Panc1 (cell line): Measurements from ENCODE around the gene SLC22A3. TPM values are rescaled to one million over a fixed set of nuclear protein-coding genes. Genes with fewer than 3 reads are reported as not detected.

Experiments
- ATAC-seq: fragments of 200-7000 bp; cut with Tn5 transposase; 2 replicates; pipeline ENCODE4 v1.9.1; 2020; ENCODE audit warnings: mild to moderate bottlenecking, moderate library complexity
- BruUV-seq: library from RNA; stranded (reverse); fragments of 400-500 nt; replicated peaks from 2 replicates; lab custom pipeline; 2021; lab: Mats Ljungman, UMichigan
- CTCF ChIA-PET: fragments of 300-600 bp; sonication (Branson Sonifier 250); formaldehyde crosslinking; loops from one replicate; lab custom pipeline; 2022; ENCODE audit warnings: antibody characterized with exemption; lab: Charles Lee
- POLR2A ChIA-PET: fragments of 300-600 bp; sonication (Branson Sonifier 250); formaldehyde crosslinking; loops from one replicate; lab custom pipeline; 2022; ENCODE audit warnings: antibody characterized with exemption; lab: Charles Lee
- DNase-seq: peaks from one replicate; pipeline ENCODE4 v3.0.0-alpha.2; 2010; ENCODE audit warnings: low read depth, low spot score
- H3K27ac ChIP-seq: 2 replicates; pipeline ENCODE4 v1.5.1; 2011; ENCODE audit warnings: mild to moderate bottlenecking, low read length, inconsistent platforms
- H3K27me3 ChIP-seq: fragments of 200-500 bp; sonication (Bioruptor generic); 2 replicates; pipeline ENCODE4 v1.6.0; 2014; ENCODE audit warnings: low read length, inconsistent platforms; ENCODE audit not compliant: control insufficient read depth, insufficient read depth
- H3K36me3 ChIP-seq: fragments of 200-500 bp; sonication (Bioruptor generic); 2 replicates; pipeline ENCODE4 v1.5.1; 2014; ENCODE audit warnings: inconsistent platforms, mild to moderate bottlenecking, low read length, moderate library complexity; ENCODE audit not compliant: control insufficient read depth, insufficient read depth
- H3K4me1 ChIP-seq: 2 replicates; pipeline ENCODE4 v1.5.1; 2011; ENCODE audit warnings: inconsistent platforms, mild to moderate bottlenecking, low read length, moderate library complexity; ENCODE audit not compliant: control insufficient read depth, insufficient read depth
- H3K4me3 ChIP-seq, 2 experiments: 2 replicates each; pipeline ENCODE4 v1.5.1; 2011 to 2012; ENCODE audit warnings: low read depth in 2 of 2, low read length in 2 of 2, mild to moderate bottlenecking in 2 of 2, inconsistent platforms in 1 of 2, moderate library complexity in 1 of 2
- H3K9me3 ChIP-seq: fragments of 200-500 bp; sonication (Bioruptor generic); 2 replicates; pipeline ENCODE4 v1.5.1; 2014; ENCODE audit warnings: low read depth, mild to moderate bottlenecking, inconsistent platforms, low read length, moderate library complexity; ENCODE audit not compliant: control insufficient read depth, insufficient read depth
- CTCF ChIP-seq: fragments of 450-650 bp; IDR thresholded peaks from 2 replicates; pipeline ENCODE4 v1.5.1; 2017; ENCODE audit warnings: mild to moderate bottlenecking
- POLR2AphosphoS5 ChIP-seq: IDR thresholded peaks from 2 replicates; pipeline ENCODE4 v1.6.1; 2012; ENCODE audit warnings: mild to moderate bottlenecking, low read depth, low read length, moderate library complexity
- SIN3A ChIP-seq: IDR thresholded peaks from 2 replicates; pipeline ENCODE4 v1.6.1; 2012; ENCODE audit warnings: low read depth, mild to moderate bottlenecking, low read length, moderate library complexity, borderline replicate concordance; ENCODE audit not compliant: insufficient read depth
- TCF7L2 ChIP-seq: IDR thresholded peaks from 2 replicates; pipeline ENCODE4 v1.6.1; 2011; ENCODE audit warnings: mild to moderate bottlenecking, low read depth, low read length, inconsistent platforms
- in situ Hi-C: cut with HindIII; loops from 2 replicates; pipeline ENCODE4 v1.10.0; 2016; ENCODE audit warnings: low sequenced_read_pairs, low pct_unique_long_range_greater_than_20kb
- intact Hi-C: fragments of 100-400 bp; cut with micrococcal nuclease; formaldehyde crosslinking; loops from one replicate; pipeline ENCODE4 v1.10.0; 2022; ENCODE audit not compliant: unreplicated experiment
- total RNA-seq: library from RNA; stranded (reverse); gene quantifications from one replicate; pipeline ENCODE4 v1.2.1, GENCODE V29; 2021; ENCODE audit not compliant: unreplicated experiment
- TF ChIP-seq, protein P1 (sequence below), 2 experiments: IDR thresholded peaks; 2 replicates each; pipeline ENCODE4 v1.6.1; 2011 to 2012; ENCODE audit warnings: low read depth in 2 of 2, control low read depth in 1 of 2, low read length in 1 of 2, mild to moderate bottlenecking in 1 of 2, moderate library complexity in 1 of 2; ENCODE audit not compliant: insufficient read depth in 1 of 2

The SLC22A3 gene
- total RNA-seq, 1 experiment from 2014 or later = not detected

DNA sequence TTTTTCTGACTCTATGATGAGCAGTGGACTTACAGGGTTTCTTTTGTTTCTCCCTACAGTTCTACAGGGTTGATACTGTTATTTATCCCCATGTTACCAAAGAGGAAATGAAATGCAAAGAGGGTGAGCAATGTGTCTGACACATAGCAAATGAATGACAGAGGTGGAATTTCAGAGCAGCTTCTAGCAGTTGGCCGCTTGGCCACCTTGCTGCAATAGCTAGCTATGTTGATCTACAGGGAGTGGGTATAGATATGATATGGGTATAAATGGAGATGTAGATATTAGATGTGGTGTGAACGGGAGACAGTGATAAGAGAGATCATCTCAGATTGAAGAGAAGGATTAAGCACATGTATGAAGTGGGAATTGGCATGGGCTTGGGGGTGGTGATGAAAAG, 10.9 kb upstream of the SLC22A3 start:
- no peaks in the 10 kb centered on the region for H3K4me1 ChIP-seq
- H3K27ac ChIP-seq = no peak overlapping the region
- intact Hi-C loops (no loop called here), in situ Hi-C loops (no loop called here)
- no peak for ATAC-seq
- BruUV-seq = no TSS peak
- H3K4me3 ChIP-seq = no peak overlapping the region
- H3K27me3 ChIP-seq = peaks cover 2% of the 10 kb centered on the region; the same call in 1 of the 2 replicates
- H3K36me3 ChIP-seq = no peaks in the 10 kb centered on the region
- no peak for DNase-seq
- ChIA-PET POLR2A (no interaction called here), CTCF (no interaction called here)
- H3K9me3 ChIP-seq = no peaks in the 10 kb centered on the region
- TF ChIP-seq POLR2AphosphoS5 = no peak
- no peak for TF ChIP-seq CTCF
- no peak for TF ChIP-seq TCF7L2
- TF ChIP-seq, protein P1, sequence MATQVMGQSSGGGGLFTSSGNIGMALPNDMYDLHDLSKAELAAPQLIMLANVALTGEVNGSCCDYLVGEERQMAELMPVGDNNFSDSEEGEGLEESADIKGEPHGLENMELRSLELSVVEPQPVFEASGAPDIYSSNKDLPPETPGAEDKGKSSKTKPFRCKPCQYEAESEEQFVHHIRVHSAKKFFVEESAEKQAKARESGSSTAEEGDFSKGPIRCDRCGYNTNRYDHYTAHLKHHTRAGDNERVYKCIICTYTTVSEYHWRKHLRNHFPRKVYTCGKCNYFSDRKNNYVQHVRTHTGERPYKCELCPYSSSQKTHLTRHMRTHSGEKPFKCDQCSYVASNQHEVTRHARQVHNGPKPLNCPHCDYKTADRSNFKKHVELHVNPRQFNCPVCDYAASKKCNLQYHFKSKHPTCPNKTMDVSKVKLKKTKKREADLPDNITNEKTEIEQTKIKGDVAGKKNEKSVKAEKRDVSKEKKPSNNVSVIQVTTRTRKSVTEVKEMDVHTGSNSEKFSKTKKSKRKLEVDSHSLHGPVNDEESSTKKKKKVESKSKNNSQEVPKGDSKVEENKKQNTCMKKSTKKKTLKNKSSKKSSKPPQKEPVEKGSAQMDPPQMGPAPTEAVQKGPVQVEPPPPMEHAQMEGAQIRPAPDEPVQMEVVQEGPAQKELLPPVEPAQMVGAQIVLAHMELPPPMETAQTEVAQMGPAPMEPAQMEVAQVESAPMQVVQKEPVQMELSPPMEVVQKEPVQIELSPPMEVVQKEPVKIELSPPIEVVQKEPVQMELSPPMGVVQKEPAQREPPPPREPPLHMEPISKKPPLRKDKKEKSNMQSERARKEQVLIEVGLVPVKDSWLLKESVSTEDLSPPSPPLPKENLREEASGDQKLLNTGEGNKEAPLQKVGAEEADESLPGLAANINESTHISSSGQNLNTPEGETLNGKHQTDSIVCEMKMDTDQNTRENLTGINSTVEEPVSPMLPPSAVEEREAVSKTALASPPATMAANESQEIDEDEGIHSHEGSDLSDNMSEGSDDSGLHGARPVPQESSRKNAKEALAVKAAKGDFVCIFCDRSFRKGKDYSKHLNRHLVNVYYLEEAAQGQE (IDR thresholded peaks at IDR 0.05; ENCODE audit: insufficient read depth in 1 of 2, low read depth in 2 of 2, low read length in 1 of 2) = no peak
- no peak for TF ChIP-seq SIN3A

DNA sequence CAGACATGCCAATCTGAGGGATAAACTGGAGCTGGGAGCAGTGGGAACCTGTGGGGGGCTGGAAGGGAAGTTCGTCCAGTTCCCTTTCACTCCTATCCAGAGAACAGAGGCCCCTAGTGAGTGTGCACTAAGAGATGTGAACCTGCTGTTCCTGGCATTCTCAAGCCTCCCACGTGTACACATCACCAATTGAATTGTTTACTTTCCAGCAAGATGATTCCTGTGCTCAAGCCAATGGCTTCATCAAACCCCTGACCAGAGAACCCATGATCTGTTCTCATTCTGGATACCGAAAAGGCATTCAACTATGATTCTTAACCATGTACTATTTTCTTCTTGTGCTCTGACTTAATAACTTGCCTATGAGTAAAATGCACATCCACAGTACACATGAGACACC, 10.2 kb upstream of the SLC22A3 start:
- CTCF ChIA-PET = no interaction called here
- Histone ChIP-seq H3K27ac (no peak overlapping the region), H3K4me1 (no peaks in the 10 kb centered on the region), H3K4me3 (no peak overlapping the region), H3K9me3 (no peaks in the 10 kb centered on the region), H3K27me3 (no peaks in the 10 kb centered on the region), H3K36me3 (no peaks in the 10 kb centered on the region)
- TF ChIP-seq, protein P1 (IDR thresholded peaks at IDR 0.05; ENCODE audit: insufficient read depth in 1 of 2, low read depth in 2 of 2, low read length in 1 of 2) = no peak
- no peak for TF ChIP-seq SIN3A
- TF ChIP-seq CTCF = no peak
- no peak for TF ChIP-seq TCF7L2
- TF ChIP-seq POLR2AphosphoS5 = no peak
- BruUV-seq = no TSS peak
- in situ Hi-C loops (no loop called here), intact Hi-C loops (no loop called here)
- POLR2A ChIA-PET = no interaction called here
- ATAC-seq = no peak
- no peak for DNase-seq
